Esophagus muscularis mucosa (tissue), 4 donors: ENCODE results near the gene CCDC40. TPM values are rescaled to one million over a fixed set of nuclear protein-coding genes. Genes with fewer than 3 reads are reported as not detected.

Experiments
- DNase-seq: peaks from one replicate; pipeline ENCODE4 v3.0.0-alpha.2; 2017; ENCODE audit errors: extremely low spot score
- H3K27ac ChIP-seq, 4 donors: fragments of 200-600 bp; sonication (generic); replicated peaks in 1 of 4; 1 replicate in 3 of 4; 2 replicates in 1 of 4; pipeline ENCODE4 v1.5.1; 2016 to 2019; ENCODE audit warnings: mild to moderate bottlenecking in 1 of 4
- H3K27me3 ChIP-seq, 4 donors: fragments of 200-600 bp; sonication (generic); one replicate each; pipeline versions ENCODE4 v1.5.1 to v1.6.0; 2016 to 2019
- H3K36me3 ChIP-seq, 4 donors: fragments of 200-600 bp; sonication (generic); one replicate each; pipeline ENCODE4 v1.5.1; 2016 to 2019
- H3K4me1 ChIP-seq, 4 donors: fragments of 200-600 bp; sonication (generic); one replicate each; pipeline ENCODE4 v1.5.1; 2016 to 2019
- H3K4me3 ChIP-seq, 4 donors: fragments of 200-600 bp; sonication (generic); 1 replicate in 2 of 4; 2 replicates in 2 of 4; pipeline ENCODE4 v1.5.1; 2016 to 2019; ENCODE audit warnings: mild to moderate bottlenecking in 4 of 4, moderate library complexity in 1 of 4
- H3K9me3 ChIP-seq, 4 donors: fragments of 200-600 bp; sonication (generic); 1 replicate in 3 of 4; 2 replicates in 1 of 4; pipeline ENCODE4 v1.5.1; 2016 to 2019
- EP300 ChIP-seq: sonication (generic); formaldehyde crosslinking; IDR thresholded peaks from one replicate; pipeline ENCODE4 v1.6.1; 2017; ENCODE audit warnings: antibody characterized with exemption
- POLR2A ChIP-seq: fragments of 450-650 bp; IDR thresholded peaks from one replicate; pipeline ENCODE4 v1.6.1; 2017; ENCODE audit warnings: antibody characterized with exemption, moderate library complexity, mild to moderate bottlenecking, low read depth
- POLR2AphosphoS5 ChIP-seq, 2 donors: sonication (generic); formaldehyde crosslinking; IDR thresholded peaks; one replicate each; pipeline ENCODE4 v1.6.1; 2017; ENCODE audit warnings: antibody characterized with exemption in 2 of 2
- WGBS: methylation state at CpG from one replicate; pipeline ENCODE4 v1.1.5; 2018; 5-methylcytosine and 5-hydroxymethylcytosine counted together
- intact Hi-C: fragments of 100-400 bp; cut with DNase I; formaldehyde crosslinking; loops from one replicate; pipeline ENCODE4 v1.15.1; 2023
- total RNA-seq, 4 donors: library from RNA; depleted of rRNA; stranded (reverse); fragments of >200 nt; gene quantifications; one replicate each; pipeline versions ENCODE4 v1.1.0 to v1.2.1, GENCODE V29; 2016
- TF ChIP-seq, protein P1 (sequence below), 3 experiments: fragments of 200-600 bp in 2 of 3; fragments of 450-650 bp in 1 of 3; sonication (generic) in 2 of 3; IDR thresholded peaks; one replicate each; pipeline ENCODE4 v1.5.1; 2017 to 2019; ENCODE audit warnings: antibody characterized with exemption in 3 of 3, mild to moderate bottlenecking in 2 of 3, moderate library complexity in 1 of 3

Gene CCDC40
- total RNA-seq, 4 donors from 2014 or later = 4.9 to 9.5 (median 7.8) TPM

DNA sequence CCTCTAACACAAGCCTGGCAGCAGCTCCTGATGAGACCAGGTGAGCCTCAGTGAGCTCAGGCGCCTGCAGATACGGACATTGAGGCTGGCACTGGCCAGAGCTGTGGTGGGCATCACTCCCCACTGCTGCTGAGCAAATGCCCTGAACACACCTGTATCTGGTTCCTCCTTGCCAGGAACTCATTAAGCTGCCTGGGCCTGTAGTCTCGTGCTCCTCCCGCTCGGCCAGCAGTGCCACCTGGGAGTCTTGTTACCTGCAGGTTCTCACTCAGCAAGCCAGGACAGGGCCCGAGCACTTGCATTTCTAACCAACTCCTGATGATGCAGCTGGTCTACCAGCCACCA, 97.2 kb downstream of the CCDC40 start:
- Histone ChIP-seq H3K4me3 (no peak overlapping the region), H3K27me3 (peaks cover 0 to 4% (median 0%) of the 10 kb centered on the region in 4 donors), H3K9me3 (no peaks in the 10 kb centered on the region), H3K27ac (no peak overlapping the region), H3K4me1 (no peaks in the 10 kb centered on the region), H3K36me3 (peaks cover 53 to 59% (median 58%) of the 10 kb centered on the region in 4 donors)
- intact Hi-C loops = no loop called here
- DNase-seq = no peak
- TF ChIP-seq EP300 (no peak), POLR2A (no peak), POLR2AphosphoS5 (IDR thresholded peaks at IDR 0.05) (no peak)
- TF ChIP-seq, protein P1, sequence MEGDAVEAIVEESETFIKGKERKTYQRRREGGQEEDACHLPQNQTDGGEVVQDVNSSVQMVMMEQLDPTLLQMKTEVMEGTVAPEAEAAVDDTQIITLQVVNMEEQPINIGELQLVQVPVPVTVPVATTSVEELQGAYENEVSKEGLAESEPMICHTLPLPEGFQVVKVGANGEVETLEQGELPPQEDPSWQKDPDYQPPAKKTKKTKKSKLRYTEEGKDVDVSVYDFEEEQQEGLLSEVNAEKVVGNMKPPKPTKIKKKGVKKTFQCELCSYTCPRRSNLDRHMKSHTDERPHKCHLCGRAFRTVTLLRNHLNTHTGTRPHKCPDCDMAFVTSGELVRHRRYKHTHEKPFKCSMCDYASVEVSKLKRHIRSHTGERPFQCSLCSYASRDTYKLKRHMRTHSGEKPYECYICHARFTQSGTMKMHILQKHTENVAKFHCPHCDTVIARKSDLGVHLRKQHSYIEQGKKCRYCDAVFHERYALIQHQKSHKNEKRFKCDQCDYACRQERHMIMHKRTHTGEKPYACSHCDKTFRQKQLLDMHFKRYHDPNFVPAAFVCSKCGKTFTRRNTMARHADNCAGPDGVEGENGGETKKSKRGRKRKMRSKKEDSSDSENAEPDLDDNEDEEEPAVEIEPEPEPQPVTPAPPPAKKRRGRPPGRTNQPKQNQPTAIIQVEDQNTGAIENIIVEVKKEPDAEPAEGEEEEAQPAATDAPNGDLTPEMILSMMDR (IDR thresholded peaks at IDR 0.05) = no peak
- WGBS = 100% methylated on average over 1 of the region's 6 CpGs

DNA sequence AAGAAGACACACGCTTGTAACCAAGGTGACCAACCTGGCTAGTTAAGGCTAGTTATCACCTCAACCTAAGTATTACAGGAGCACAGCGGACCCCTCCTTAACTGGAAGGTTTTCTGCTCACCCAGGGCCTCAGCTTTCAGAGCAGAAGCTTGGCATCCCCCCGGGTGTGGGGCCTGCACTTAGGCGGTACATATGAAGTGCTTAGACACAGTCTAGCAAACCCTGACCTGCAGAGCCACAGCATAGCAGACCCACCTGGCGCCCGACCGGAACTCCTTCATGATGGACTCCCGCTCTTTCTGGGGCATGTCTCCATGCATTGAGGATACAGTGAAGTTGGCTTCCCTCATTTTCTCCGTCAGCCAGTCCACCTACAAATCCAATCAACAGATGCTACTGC, 100.7 kb downstream of the CCDC40 start:
- intact Hi-C loops = no loop called here
- H3K27ac ChIP-seq = no peak overlapping the region
- no peak overlapping the region for H3K4me3 ChIP-seq
- H3K4me1 ChIP-seq = no peaks in the 10 kb centered on the region
- 91% methylated on average over 9 of the region's 9 CpGs for WGBS
- no peaks in the 10 kb centered on the region for H3K27me3 ChIP-seq
- no peak for DNase-seq
- H3K9me3 ChIP-seq = no peaks in the 10 kb centered on the region
- H3K36me3 ChIP-seq = peaks cover 81 to 95% (median 91%) of the 10 kb centered on the region in 4 donors
- TF ChIP-seq EP300 = no peak
- TF ChIP-seq, protein P1 (IDR thresholded peaks at IDR 0.05) = no peak
- no peak for TF ChIP-seq POLR2A
- no peak for TF ChIP-seq POLR2AphosphoS5 (IDR thresholded peaks at IDR 0.05)

DNA sequence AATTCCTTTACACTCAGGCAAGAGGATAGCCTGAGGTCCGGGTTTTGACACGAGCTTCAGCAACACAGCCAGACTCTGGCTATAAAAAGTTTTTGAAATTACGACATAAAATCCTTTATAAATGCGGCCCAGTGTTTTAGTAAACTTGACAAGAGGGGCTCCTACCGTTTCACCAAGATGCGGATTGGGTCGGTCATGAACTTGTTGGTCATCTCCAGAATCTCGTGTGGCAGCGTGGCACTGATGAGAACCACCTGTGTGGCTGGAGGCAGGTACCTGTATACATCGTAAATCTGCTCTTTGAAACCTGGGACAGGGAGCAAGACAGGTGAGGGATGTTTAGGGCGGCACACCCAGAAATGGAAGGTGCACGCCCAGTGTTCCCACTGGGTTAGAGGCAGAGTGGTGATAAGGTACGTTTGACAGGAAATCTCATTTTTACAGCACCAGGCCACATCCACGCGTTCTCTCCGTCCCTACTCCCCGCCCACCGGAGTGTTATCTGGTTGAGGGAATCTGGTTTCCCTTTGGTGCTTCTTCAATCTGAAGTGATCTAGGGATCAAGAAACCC, 102.5 kb downstream of the CCDC40 start:
- H3K27me3 ChIP-seq = no peaks in the 10 kb centered on the region
- intact Hi-C loops = no loop called here
- H3K4me3 ChIP-seq = no peak overlapping the region
- no peaks in the 10 kb centered on the region for H3K9me3 ChIP-seq
- TF ChIP-seq EP300 (no peak), POLR2AphosphoS5 (IDR thresholded peaks at IDR 0.05) (no peak), POLR2A (no peak)
- TF ChIP-seq, protein P1 (IDR thresholded peaks at IDR 0.05) = no peak
- H3K27ac ChIP-seq = no peak overlapping the region
- H3K36me3 ChIP-seq = peaks cover 86 to 100% (median 100%) of the 10 kb centered on the region in 4 donors
- H3K4me1 ChIP-seq = no peaks in the 10 kb centered on the region
- DNase-seq = no peak
- 91% methylated on average over 18 of the region's 18 CpGs for WGBS

DNA sequence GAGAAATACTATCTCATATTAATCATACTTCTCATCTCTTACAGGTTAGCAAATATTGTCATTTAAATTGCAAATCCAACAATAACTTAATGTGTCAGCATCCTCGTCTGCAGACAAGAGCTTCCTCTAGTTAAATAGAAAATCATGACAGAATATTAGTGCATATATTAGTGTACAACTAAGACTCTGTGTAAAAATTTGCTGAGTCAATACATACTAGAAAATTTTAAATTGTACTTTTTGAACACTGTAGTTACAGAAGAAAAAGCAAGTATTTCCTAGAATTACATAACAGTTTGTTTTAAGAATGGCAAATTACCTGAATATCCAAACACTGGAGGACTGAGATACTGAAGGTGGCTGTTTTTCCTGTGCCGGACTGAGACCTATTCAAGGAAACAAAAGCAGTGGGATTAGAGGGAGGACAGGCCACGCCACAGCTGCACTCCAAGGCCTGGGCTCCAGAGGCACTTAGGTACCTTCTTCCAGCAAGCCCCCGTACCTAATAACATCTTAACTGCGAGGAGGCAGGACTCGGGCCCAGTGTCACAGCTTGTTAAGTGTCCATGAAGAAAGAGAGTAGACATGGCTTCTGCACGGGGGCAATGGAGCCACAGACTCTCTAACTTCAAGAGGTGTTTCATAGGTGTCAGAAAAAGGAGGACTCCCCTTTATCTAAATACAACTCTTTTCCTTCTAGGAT, 105.2 kb downstream of the CCDC40 start:
- Histone ChIP-seq H3K4me3 (no peak overlapping the region), H3K36me3 (peaks cover 59 to 76% (median 75%) of the 10 kb centered on the region in 4 donors), H3K27me3 (no peaks in the 10 kb centered on the region), H3K27ac (no peak overlapping the region), H3K4me1 (peaks cover 17 to 22% (median 20%) of the 10 kb centered on the region in 4 donors), H3K9me3 (no peaks in the 10 kb centered on the region)
- TF ChIP-seq EP300 (no peak), POLR2AphosphoS5 (IDR thresholded peaks at IDR 0.05) (no peak), POLR2A (no peak)
- TF ChIP-seq, protein P1 (IDR thresholded peaks at IDR 0.05) = no peak
- intact Hi-C loops = no loop called here
- DNase-seq = no peak
- 95% methylated on average over 7 of the region's 7 CpGs for WGBS
